HG02798 (cell line): ENCODE results near the gene SOX5.
A peak's percentile ranks its signal among the peaks of the same experiment; 100 is the strongest.
"Not testable (repeated sequence)": the region's sequence is repeated elsewhere in the genome, so short reads cannot be mapped to it uniquely, and the experiment has no call there.

ENCODE experiments used
- ATAC-seq: cut with Tn5 transposase; IDR thresholded peaks from one replicate; pipeline ENCODE4 v1.9.1; 2021; ENCODE audit warnings: mild to moderate bottlenecking; ENCODE audit not compliant: unreplicated experiment, poor library complexity

The SOX5 gene

GRCh38 chr12:23851602-23852001 is 97.9 kb downstream of the SOX5 start:
- no peak for ATAC-seq

GRCh38 chr12:23847857-23848256 is 101.6 kb downstream of the SOX5 start:
- no peak for ATAC-seq

DNA sequence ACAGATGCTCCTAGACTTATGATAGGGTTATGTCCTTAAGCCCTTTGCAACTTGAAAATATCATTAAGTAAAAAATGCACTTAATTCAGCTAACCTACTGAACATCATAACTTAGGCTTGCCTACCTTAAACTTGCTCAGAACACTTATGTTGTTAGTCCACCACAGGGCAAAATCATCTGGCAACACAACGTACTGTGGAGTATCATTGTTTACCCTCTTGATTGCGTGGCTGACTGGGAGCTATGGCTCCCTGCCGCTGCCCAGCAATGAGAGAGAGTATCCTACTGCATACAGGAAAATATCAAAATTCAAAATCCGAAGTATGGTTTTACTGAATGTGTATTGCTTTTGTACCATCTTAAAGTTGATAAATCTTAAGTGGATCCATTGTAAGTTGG is 105.5 kb downstream of the SOX5 start:
- ATAC-seq = no peak

DNA sequence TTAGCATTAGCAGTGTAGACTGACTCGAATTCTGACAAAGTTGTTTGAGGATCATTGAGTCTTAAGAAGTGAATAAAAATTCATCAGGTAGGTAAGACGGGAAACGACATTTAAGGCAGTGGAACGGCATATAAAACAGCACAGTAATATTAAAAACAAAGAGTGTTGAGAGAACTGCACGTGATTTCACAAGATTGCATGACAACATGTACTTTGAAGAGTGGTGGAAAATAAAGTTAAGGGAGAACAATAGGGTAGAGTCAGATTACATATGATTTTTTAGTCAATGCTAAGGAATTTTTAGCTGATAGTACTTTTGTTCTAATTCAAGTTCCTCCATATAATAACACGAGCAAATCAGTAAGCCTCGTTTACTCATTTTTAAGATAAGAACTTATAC is 115.4 kb downstream of the SOX5 start:
- ATAC-seq = no peak

DNA sequence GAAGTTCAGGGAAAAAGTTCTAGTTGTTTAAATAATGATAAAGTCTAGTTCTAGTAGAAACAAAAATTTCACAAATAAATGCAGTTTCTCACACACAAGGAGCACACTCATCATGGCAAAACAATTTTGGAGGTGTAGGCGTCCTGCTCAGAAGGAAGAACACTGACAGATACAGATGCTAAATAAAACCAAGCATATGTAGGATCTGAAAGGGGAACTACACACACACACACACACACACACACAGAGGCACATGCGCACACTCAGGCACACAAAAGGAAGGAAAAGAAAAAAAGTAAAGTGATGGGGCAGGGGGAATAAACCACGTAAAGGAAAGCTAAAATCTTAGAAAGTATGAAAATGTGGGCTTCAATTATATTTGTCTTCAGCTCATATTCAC is 117.7 kb downstream of the SOX5 start:
- ATAC-seq = no peak

DNA sequence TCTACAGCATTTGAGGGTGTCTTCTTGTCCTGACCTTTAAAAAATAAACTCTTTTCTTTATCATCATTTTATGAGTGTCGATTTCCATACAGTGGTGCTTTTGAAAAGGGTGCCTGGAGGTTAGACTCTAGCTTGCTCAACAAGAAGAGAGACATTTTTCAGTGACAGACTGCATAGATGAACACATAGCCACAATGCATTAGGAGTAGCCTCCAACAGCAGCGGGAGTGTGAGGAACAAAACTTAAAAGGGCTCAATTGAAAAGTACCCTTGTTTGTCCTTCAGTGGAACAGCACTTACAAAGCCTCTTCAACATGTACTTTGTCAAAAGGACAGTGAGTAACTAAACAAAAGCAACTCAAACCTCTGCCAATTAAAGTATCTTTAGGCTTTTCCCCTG is 119.3 kb downstream of the SOX5 start:
- no peak for ATAC-seq

DNA sequence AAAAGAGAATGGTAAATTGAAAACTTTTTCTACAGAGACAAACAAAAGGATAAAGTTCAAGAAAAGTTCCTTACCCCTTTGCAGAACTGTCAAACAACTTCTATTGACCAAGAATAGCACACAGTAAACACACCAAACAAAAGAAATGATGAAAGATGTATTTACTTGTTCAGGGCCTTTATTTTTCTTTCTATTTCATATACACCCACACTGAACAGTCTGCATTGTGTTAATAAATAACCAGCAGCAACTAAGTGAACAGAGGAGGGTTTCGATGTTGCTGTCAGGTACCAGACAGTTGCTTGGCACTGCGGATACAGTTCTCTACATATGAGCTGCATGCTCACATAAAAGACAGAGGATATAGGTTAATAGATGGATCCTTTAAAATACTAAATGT is 122.1 kb downstream of the SOX5 start:
- peak; percentile 87 for ATAC-seq

DNA sequence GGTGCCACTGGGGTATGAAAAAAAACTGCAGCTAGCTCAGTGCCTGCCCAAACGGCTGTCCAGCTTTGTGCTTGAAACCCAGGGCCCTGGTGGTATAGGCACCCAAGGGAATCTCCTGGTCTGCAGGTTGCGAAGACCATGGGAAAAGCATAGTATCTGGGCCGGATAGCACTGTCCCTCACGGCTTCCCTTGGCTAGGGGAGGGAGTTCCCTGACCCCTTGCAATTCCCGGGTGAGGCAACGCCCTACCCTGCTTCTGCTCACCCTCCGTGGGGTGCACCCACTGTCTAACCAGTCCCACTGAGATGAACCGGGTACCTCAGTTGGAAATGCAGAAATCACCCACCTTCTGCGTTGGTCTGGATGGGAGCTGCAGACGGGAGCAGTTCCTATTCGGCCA is 124.3 kb downstream of the SOX5 start:
- ATAC-seq = not testable (repeated sequence)

DNA sequence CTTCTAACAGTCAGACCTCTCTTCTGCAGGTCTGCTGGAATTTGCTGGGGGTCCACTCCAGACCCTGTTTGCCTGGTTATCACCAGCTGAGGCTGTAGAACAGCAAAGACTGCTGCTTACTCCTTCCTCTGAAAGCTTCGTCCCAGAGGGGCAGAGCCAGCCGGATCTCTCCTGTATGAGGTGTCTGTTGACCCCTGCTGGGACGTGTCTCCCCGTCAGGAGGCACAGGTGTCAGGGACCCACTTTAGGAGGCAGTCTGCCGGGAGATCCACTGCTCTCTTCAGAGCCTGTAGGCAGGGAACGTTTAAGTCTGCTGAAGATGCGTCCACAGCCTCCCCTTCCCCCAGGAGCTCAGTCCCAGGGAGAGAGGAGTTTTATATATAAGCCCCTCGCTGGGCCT is 125.1 kb downstream of the SOX5 start:
- ATAC-seq = no peak

GRCh38 chr12:23822883-23823282 is 126.6 kb downstream of the SOX5 start:
- not testable (repeated sequence) for ATAC-seq

DNA sequence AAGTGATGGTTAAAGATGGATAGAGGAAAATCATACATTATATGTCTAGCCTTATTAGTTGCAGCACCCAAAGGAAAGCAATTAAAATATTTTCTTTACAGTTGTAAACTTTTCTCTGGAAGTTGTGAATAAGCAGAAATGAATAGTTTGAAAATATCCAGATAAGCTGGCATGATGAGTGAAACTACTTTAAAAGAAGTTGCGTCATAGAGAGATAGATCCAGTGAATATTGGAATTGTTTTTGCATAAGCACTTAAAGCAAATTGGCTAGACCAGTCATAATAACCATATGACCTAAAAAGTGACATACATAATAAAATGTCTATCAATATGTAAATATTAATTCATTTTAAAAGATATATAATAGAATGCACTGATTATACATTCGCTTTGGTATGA is 132.1 kb downstream of the SOX5 start:
- ATAC-seq = no peak

DNA sequence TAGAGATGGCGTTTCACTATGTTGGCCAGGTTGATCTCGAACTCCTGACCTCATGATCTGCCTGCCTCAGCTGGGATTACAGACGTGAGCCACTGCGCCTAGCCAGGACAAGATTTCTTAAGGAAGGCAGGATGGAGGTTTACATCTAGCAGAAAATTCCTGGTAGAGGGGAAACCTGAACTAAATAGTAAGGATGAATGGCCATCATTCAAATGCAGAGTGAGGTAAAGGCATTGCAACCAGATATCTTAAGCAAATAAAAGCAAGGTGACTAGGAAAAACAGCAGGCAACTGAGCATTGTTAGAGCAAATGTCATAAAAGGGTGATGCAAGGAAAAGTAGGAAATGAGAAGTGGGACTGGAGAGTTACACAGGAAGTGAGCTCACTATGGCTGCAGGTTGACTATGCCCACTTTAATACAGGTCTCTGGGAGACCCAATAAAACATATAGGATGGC is 133.0 kb downstream of the SOX5 start:
- no peak for ATAC-seq

DNA sequence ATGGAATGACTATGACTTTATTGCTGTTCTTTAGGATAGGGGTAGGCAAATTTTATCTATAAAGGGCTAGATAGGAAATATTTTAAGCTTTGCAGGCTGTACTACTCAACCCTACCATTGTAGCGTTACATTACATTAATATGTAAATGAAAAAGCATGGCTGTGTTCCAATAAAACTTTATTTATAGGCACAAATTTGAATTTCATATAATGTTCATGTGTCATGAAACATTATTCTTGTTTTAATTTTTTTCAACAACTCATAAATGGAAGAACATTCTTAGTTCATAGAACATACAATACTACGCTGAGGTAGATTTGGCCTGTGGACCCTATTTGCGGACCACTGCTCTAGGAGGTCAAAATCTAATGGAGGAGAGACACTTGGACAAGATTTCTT is 133.7 kb downstream of the SOX5 start:
- ATAC-seq = no peak

- no peak for ATAC-seq
Measured at GRCh38 chr12:23813206-23813605, 136.3 kb downstream of the SOX5 start.

DNA sequence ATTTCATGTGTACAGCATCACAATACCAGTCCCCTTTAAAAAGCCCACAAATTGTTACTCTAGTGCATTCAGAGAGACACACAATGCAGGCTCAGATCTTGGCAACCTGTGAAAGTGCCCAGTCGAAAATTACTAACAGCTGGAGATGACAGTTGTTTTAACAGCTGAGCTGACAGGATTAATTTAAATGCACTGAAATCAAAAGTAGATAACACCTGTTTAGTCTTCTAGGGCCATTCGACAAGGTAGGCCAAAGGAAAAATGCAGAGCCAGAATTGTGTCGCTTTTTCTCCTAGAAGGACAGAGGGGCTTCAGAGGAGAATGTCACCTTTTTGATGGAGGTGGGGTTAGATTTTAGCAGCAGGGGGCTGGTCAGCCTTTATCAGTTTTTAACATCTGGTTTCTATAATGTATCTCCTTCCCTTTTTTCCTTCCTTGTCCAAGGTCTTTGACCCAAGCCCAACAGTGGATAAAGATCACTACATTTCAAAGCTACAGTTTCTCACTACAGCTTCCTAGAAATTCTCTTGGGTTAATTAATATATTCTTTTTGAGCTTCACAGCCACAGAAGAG is 139.1 kb downstream of the SOX5 start:
- no peak for ATAC-seq

GRCh38 chr12:23803540-23803939 is 145.9 kb downstream of the SOX5 start:
- no peak for ATAC-seq

GRCh38 chr12:23795494-23795893 is 154.0 kb downstream of the SOX5 start:
- ATAC-seq = no peak

DNA sequence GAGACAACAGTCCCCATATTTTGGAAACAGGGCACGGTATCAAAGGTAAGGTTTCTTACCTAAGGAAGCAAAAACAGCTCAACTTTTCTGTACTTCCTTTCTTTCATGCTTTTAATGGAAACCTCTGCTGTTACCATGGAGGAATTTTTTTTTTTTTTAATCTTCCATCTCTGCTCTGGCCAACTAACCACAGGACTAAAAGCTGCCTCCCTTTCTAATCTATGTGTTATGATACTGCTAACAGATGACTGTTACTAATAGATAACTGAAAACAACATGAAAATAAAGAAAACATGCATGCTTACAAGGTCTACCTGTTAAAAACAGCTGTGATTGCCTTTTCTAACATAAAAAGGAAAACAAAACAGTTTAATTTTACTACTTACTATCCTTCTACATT is 168.4 kb downstream of the SOX5 start:
- ATAC-seq = no peak

GRCh38 chr12:23775208-23775607 is 174.3 kb downstream of the SOX5 start:
- no peak for ATAC-seq

DNA sequence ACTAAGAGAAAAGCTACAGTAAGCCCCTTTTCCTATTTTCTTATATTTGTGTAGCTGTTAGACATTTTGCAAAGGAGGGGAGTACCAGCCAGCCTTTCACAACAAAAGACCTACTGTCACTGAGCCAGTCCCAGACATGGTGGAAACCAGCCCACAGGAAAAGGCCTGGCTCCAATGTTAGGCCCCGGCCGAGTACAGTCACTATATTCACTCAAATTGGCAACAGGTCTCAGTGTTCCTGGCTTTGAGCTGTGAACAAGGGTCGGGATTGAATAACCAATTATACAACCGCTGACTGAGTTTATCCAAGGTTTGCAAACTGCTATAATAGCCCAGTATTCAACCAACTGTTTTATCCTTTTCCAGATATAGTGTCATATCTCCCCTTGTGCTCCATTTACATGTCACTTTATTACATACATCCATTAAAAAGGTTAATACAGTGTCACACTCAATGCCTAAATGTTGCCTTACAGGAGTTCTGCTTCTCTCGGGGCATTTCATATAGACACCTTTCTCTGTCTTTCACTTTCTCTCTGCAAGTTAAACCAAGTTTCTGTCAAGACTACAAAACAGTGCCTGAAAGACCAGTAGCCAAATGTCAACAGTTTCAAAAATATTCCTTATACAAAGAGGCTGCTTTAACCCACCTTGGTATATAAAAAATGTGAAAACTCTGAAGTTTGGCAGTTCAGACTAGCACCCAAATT is 178.1 kb downstream of the SOX5 start:
- ATAC-seq = peak; percentile 49

GRCh38 chr12:23770202-23770938 is 179.1 kb downstream of the SOX5 start:
- ATAC-seq = no peak

GRCh38 chr12:23767834-23768233 is 181.6 kb downstream of the SOX5 start:
- no peak for ATAC-seq
